Activated CD8-positive, alpha-beta memory T cell treated with anti-CD3 and anti-CD28 coated beads, Interleukin-2, amount 50 U/mL, for 48 hours (primary cell): ENCODE data around the gene HSPH1.
"Not testable (repeated sequence)": the region's sequence is repeated elsewhere in the genome, so short reads cannot be mapped to it uniquely, and the experiment has no call there.

Experiments used
- DNase-seq: peaks from one replicate; pipeline ENCODE4 v3.0.0-alpha.2; 2020

The HSPH1 gene

DNA sequence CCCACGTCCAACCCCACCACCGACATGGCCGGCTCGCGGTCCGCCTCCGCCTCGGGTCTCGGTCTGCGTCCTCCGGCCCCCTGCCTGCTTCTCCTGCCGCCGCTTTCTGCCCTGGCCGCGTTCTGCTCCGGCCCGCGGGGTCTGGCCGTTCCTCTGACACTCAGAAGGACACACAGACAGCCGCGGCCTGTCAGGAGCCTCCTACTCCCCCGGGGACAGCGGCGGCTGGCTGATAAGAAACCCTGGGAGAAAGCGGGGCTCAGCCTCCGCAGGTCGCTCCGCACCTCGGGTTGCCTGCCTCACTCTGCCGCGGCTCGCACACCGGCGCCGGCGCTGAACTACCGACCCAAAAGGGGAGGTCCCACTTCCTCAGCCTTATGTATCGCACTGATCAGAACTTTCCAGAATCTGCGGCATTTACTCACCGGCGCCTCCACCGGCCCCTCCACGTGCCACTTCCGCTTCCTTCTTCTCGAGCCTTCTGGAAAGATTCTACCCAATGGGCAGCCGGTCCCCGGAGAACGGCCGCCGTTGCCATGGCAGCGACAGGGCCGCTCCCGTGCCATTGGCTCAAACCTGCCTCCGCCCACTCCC is at the start of gene HSPH1:
HSPH1 (minus strand) TSS at position 348 of the 594 bp plus-strand sequence; CDS start at position 26, 322 bp downstream.
- DNase-seq, result peak; percentile 99

- no peak for DNase-seq
These were observed 48.1 kb upstream of the HSPH1 start for GRCh38 chr13:31209841-31210210.

- no peak for DNase-seq
These were observed 47.6 kb upstream of the HSPH1 start for GRCh38 chr13:31209172-31209840.

GRCh38 chr13:31208559-31209122 is 46.9 kb upstream of the HSPH1 start:
- no peak for DNase-seq

- no peak for DNase-seq
These were observed 46.2 kb upstream of the HSPH1 start for GRCh38 chr13:31207661-31208552.

- no peak for DNase-seq
These were observed 42.9 kb upstream of the HSPH1 start for GRCh38 chr13:31204592-31204991.

GRCh38 chr13:31201341-31202031 is 39.8 kb upstream of the HSPH1 start:
- no peak for DNase-seq

GRCh38 chr13:31200637-31200971 is 38.9 kb upstream of the HSPH1 start:
- DNase-seq, result peak; percentile 78

DNA sequence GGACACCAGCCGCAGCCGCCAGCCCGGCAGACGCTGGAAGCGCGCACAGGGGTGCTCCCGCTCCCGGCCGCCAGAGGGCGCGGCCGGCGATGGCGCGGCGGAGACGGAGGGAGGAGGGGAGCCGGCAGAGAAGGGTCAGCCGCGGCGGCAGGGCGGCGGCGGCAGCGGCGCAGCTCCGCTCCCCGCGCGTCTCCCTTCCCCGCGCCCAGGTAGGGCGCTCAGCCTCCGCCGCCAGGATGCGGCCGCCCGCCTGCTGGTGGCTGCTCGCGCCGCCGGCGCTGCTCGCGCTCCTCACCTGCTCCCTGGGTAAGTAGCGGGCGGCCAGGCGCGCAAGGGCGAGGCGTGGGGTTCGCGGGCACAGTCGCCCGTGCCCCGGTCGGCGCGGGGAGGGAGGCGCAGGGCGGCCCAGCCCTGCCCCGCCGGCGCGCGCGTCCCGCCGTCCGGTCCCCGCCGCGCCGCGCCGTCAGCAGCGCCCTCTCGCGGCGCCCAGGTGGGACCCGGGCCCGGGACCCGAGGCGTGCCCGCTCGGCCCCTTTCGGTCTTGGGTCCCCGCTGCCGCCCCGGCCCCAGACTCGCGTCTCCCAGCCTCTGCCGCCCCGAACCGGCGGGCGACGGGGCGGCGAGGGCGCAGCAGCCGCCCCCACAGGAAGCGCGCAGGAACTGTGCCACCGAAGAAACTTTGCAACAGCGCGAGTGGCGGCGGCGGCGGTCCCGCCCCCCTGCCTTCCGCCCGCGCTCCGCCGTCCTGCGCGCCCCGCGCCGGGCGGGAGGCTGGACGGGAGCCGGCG is 38.3 kb upstream of the HSPH1 start, which contains the start of gene B3GLCT:
B3GLCT (plus strand) TSS at position 127 of the 788 bp plus-strand sequence; CDS start at position 237, 110 bp downstream.
- peak; percentile 92 for DNase-seq

GRCh38 chr13:31199527-31199848 is 37.8 kb upstream of the HSPH1 start:
- DNase-seq, result no peak

DNA sequence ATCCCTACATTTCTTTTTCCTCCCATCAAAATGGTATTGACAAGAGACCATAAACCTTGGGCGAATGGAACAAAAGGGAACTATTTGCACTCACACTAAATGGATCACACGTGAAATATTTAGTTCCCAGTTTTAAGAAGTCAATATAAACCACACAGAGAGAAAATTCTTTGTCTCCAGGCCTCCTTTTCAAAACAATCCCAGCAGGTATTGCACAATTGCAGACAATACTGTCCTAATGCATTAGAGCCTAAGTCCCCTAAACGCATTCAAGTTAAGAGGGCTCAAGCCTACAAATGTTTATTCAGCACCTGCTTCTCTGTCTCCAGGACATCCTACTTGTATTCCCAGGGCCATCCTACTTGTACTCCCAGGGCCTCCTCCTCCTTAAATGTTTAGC is 36.8 kb upstream of the HSPH1 start:
- no peak for DNase-seq

DNA sequence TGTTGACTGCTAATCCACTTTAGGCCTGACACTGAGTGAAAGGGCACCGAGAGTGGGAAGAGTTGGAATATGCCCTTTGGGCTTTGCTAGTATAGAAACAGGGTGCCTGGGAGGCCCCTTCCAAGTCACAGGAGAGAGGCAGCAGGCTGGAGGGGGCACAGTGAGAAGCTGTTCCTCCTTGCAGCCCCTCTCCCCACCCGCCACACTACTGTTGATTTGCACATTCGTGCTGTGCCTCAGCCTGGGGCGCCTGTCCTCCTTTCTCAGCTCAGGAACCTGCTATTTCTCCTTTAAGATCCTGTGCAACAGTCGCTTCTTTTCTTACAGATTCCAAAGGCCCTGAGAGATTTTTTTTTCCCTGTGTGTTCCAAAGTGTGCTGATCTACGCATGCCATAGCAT is 35.3 kb upstream of the HSPH1 start:
- DNase-seq, result no peak

- no peak for DNase-seq
These were observed 33.9 kb upstream of the HSPH1 start for GRCh38 chr13:31195616-31196015.

DNA sequence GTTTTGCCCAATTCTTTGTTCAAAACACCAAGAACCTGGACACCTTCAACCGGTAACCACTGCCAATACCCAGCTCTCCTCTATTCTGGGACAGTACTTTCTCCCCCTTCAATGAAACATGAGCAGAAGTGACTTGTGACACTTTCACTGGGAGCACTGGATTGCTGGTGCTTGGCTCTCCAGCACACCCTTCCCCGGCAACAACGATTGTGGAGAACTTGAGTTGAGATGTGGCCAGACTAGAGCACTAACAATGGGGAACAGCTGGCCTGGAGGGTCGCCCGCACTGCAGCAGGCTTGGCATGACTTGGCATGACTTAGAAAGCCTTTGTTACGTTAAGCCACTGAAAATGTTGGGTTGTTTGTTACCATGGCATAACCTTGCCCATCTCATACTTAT is 30.6 kb upstream of the HSPH1 start:
- DNase-seq, result no peak

DNA sequence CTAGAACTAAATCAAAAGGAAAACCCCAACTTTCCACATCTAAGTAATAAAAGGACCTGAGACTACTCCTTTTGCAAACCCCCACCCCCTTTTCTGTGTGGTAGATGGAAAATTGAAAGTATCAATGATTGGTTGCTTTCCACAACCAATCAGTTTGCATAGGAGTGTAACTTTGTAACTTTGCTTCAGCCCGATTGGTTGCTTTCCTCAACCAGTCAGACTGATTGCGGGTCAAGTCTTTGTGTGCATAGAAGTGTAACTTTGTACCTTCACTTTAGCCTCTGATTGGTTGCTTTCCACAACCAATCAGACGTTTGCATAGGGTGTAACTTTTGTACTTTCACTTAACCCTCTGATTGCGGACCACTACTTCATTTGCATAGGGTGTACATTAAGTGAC is 30.0 kb upstream of the HSPH1 start:
- no peak for DNase-seq

DNA sequence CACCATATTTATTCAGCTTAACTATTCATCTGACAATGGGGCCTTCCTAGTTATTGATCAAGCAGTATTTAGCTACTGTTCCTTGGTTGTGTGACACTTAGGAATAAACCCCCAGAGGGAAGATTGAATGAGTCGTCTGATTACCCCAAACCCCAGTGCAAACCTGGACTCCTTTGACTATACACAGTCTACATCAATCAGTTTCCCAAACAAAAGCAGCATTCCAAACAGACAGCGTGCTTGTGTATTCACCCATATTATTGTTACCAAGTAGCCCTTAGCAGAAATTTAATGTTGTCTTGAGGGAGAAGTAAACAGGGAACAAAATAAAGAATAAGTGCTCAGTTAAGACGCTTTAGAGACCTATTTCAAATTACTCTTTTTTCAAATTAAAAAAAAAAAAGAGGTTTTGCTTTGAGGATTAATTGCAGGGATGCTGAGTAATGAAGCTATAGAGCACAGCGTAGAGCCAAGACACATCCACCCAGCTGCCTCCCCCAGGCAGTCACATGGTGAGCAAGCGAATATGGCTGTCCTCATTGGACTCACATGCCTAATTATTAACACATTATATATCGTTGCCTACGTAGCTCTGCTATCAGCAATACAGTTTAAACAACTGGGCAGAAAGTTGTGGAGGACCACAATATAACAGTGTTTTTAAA is 23.4 kb upstream of the HSPH1 start:
- DNase-seq, result no peak

- no peak for DNase-seq
These were observed 22.7 kb upstream of the HSPH1 start for GRCh38 chr13:31184451-31184850.

DNA sequence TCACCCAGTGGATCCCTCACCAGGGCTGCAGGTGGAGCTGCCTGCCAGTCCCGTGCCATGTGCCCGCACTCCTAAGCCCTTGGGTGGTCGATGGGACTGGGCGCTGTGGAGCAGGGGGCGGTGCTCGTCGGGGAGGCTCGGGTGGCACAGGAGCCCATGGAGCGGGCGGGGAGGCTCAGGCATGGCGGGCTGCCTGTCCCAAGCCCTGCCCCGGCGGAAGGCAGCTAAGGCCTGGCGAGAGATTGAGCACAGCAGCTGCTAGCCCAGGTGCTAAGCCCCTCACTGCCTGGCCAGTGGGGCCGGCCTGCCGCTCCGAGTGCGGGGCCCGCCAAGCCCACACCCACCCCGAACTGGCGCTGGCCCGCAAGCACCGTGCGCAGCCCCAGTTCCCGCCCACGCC is 21.3 kb upstream of the HSPH1 start:
- no peak for DNase-seq

DNA sequence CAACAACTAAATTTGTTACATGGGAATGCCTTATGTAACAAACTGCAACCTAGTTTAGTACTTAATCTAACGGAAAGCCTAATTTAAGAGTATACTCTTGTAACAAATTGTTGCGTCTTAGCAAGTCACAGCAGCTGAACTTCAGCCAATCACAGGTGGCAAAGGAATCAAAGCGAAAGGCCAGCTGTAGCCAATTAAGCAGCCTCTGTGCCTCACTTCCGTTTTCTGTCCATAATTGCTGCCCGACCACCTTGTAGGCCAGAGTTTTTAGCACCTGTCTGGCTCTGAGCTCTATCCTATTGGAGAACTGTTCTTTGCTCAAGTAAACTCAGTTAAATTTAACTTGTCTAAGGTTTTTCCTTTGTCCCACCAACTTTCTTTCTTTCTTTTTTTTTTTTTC is 18.1 kb upstream of the HSPH1 start:
- no peak for DNase-seq

- no peak for DNase-seq
These were observed 17.5 kb upstream of the HSPH1 start for GRCh38 chr13:31179241-31179640.

GRCh38 chr13:31177813-31178495 is 16.2 kb upstream of the HSPH1 start:
- DNase-seq, result not testable (repeated sequence)
